A673 (cell line): ENCODE results near the gene RASSF7. TPM values are rescaled to one million over a fixed set of nuclear protein-coding genes. Genes with fewer than 3 reads are reported as not detected.
A peak's percentile ranks its signal among the peaks of the same experiment; 100 is the strongest.

ENCODE experiments used
- BruUV-seq: library from RNA; stranded (reverse); fragments of 400-500 nt; replicated peaks from 2 replicates; lab custom pipeline; 2021; lab: Mats Ljungman, UMichigan
- CTCF ChIA-PET: fragments of 300-600 bp; sonication (Branson Sonifier 250); formaldehyde crosslinking; loops from one replicate; lab custom pipeline; 2022; ENCODE audit warnings: antibody characterized with exemption; lab: Charles Lee
- POLR2A ChIA-PET: fragments of 300-600 bp; sonication (Branson Sonifier 250); formaldehyde crosslinking; loops from one replicate; lab custom pipeline; 2022; ENCODE audit warnings: antibody characterized with exemption; ENCODE audit not compliant: low non-redundant PET; lab: Charles Lee
- DNase-seq: peaks from one replicate; pipeline ENCODE4 v3.0.0-alpha.2; 2015; ENCODE audit warnings: low spot score
- H3K27ac ChIP-seq: fragments of 200-600 bp; sonication (generic); 2 replicates; pipeline ENCODE4 v1.5.1; 2016; ENCODE audit warnings: mixed run types, low read depth, mild to moderate bottlenecking, mixed read lengths, antibody characterized with exemption, low read length; ENCODE audit not compliant: poor library complexity, severe bottlenecking
- H3K27me3 ChIP-seq: fragments of 200-600 bp; sonication (generic); replicated peaks from 2 replicates; pipeline ENCODE4 v1.6.1; 2017; ENCODE audit warnings: mixed run types, low read depth, mild to moderate bottlenecking, mixed read lengths, antibody characterized with exemption, low read length; ENCODE audit not compliant: insufficient read depth, poor library complexity
- H3K36me3 ChIP-seq: fragments of 200-600 bp; sonication (generic); 2 replicates; pipeline ENCODE4 v1.6.1; 2016; ENCODE audit warnings: mixed run types, mild to moderate bottlenecking, mixed read lengths, antibody characterized with exemption, low read length; ENCODE audit not compliant: insufficient read depth, poor library complexity, severe bottlenecking
- H3K4me1 ChIP-seq: fragments of 200-600 bp; sonication (generic); 2 replicates; pipeline ENCODE4 v1.6.1; 2017; ENCODE audit warnings: mixed run types, mild to moderate bottlenecking, mixed read lengths, antibody characterized with exemption, low read length; ENCODE audit not compliant: insufficient read depth, poor library complexity, severe bottlenecking
- H3K4me3 ChIP-seq: fragments of 200-600 bp; sonication (generic); 2 replicates; pipeline ENCODE4 v1.5.1; 2016; ENCODE audit warnings: low read depth, mixed run types, mild to moderate bottlenecking, mixed read lengths, low read length; ENCODE audit not compliant: poor library complexity, severe bottlenecking
- H3K9me3 ChIP-seq: fragments of 200-600 bp; sonication (generic); 2 replicates; pipeline ENCODE4 v1.6.1; 2016; ENCODE audit warnings: mixed run types, low read depth, mild to moderate bottlenecking, mixed read lengths, antibody characterized with exemption, low read length; ENCODE audit not compliant: poor library complexity, severe bottlenecking
- CTCF ChIP-seq: fragments of 300-800, 200-600 bp; sonication (generic); conservative IDR thresholded peaks from 2 replicates; pipeline ENCODE4 v1.5.1; 2017; ENCODE audit warnings: low read depth, mild to moderate bottlenecking, antibody characterized with exemption, low read length, moderate library complexity, mixed read lengths
- EZH2 ChIP-seq: fragments of 200-600 bp; sonication (generic); IDR thresholded peaks from 2 replicates; pipeline ENCODE4 v1.6.1; 2017; ENCODE audit warnings: borderline replicate concordance, low read depth, mild to moderate bottlenecking, mixed read lengths, antibody characterized with exemption, low read length; ENCODE audit not compliant: poor library complexity, severe bottlenecking
- intact Hi-C: fragments of 100-400 bp; cut with micrococcal nuclease; formaldehyde crosslinking; loops from one replicate; pipeline ENCODE4 v1.10.0; 2022; ENCODE audit not compliant: unreplicated experiment
- total RNA-seq: library from RNA; stranded (reverse); gene quantifications from 2 replicates; pipeline ENCODE4 v1.2.3, GENCODE V29; 2021

Gene RASSF7
- total RNA-seq, 1 experiment from 2014 or later = 4.6 TPM

GRCh38 chr11:575996-576768 is 15.4 kb downstream of the RASSF7 start, which contains the start of gene PHRF1:
TSS of gene PHRF1 (plus strand) at chr11:576470. CDS start at chr11:581513, 5,043 bp downstream.
- intact Hi-C loops = no loop called here
- no peak for TF ChIP-seq EZH2

GRCh38 chr11:576811-577610 is 16.2 kb downstream of the RASSF7 start:
- Histone ChIP-seq H3K4me3 (peak overlapping the region; percentile 99), H3K36me3 (no peaks in the 10 kb centered on the region), H3K27ac (peak overlapping the region; percentile 74), H3K27me3 (no peaks in the 10 kb centered on the region), H3K4me1 (peaks cover 20% of the 10 kb centered on the region), H3K9me3 (no peaks in the 10 kb centered on the region)
- TSS peak; percentile 60 for BruUV-seq
- intact Hi-C loops = no loop called here
- CTCF ChIA-PET = no interaction called here
- no peak for TF ChIP-seq EZH2
- no peak for TF ChIP-seq CTCF
- POLR2A ChIA-PET = no interaction called here
- no peak for DNase-seq

More at GRCh38 chr11:575996-576768, 15.4 kb downstream of the RASSF7 start, which contains the start of gene PHRF1:
- no peaks in the 10 kb centered on the region for H3K9me3 ChIP-seq
- peak within 1 kb of the TSS; percentile 100 for H3K27ac ChIP-seq
- BruUV-seq = no TSS peak
- peak; percentile 93 for DNase-seq
- no peaks in the 10 kb centered on the region for H3K36me3 ChIP-seq
- POLR2A ChIA-PET = interaction anchor here (0.6 kb wide), 1 partner anchor 154 kb away, joined by 3 read pairs; no protein-coding TSS in a partner anchor
- H3K4me3 ChIP-seq = peak within 1 kb of the TSS; percentile 99
- CTCF ChIA-PET = interaction anchor here (0.6 kb wide), 1 partner anchor 237 kb away, joined by 6 read pairs; no protein-coding TSS in a partner anchor
- H3K4me1 ChIP-seq = peaks cover 20% of the 10 kb centered on the region
- no peaks in the 10 kb centered on the region for H3K27me3 ChIP-seq

GRCh38 chr11:577611-577894 is 16.8 kb downstream of the RASSF7 start:
- Histone ChIP-seq H3K36me3 (no peaks in the 10 kb centered on the region), H3K4me3 (peak overlapping the region; percentile 99), H3K27me3 (no peaks in the 10 kb centered on the region), H3K9me3 (no peaks in the 10 kb centered on the region), H3K27ac (peak overlapping the region; percentile 74), H3K4me1 (peaks cover 20% of the 10 kb centered on the region)
- intact Hi-C loops = no loop called here
- BruUV-seq = no TSS peak
- TF ChIP-seq EZH2 = no peak
- TF ChIP-seq CTCF = no peak
- ChIA-PET CTCF (no interaction called here), POLR2A (no interaction called here)
- no peak for DNase-seq
